H1 (cell line): ENCODE data around the gene VOPP1. TPM values are rescaled to one million over a fixed set of nuclear protein-coding genes. Genes with fewer than 3 reads are reported as not detected.

Source experiments
- CTCF ChIA-PET: fragments of 300-600 bp; sonication (Branson Sonifier 250); formaldehyde crosslinking; loops from one replicate; lab custom pipeline; 2021; ENCODE audit not compliant: partially characterized antibody; lab: Charles Lee
- POLR2A ChIA-PET: fragments of 300-600 bp; sonication (Branson Sonifier 250); formaldehyde crosslinking; loops from one replicate; lab custom pipeline; 2021; ENCODE audit warnings: inconsistent platforms; ENCODE audit not compliant: partially characterized antibody; lab: Charles Lee
- DNase-seq, 2 experiments: peaks; one replicate each; pipeline versions ENCODE4 v3.0.0 to v3.0.0-alpha.2; 2010 to 2022; ENCODE audit warnings: low spot score in 2 of 2, low read depth in 1 of 2, mixed read lengths in 1 of 2
- FAIRE-seq: peaks from 2 replicates; lab custom pipeline; 2011; peaks lifted over from hg19 to GRCh38; lab: Jason Lieb, UNC
- H2AFZ ChIP-seq: 2 replicates; pipeline ENCODE4 v1.8.1; 2012; ENCODE audit warnings: low read length, inconsistent platforms
- H2AK5ac ChIP-seq: 2 replicates; pipeline ENCODE4 v1.6.1; 2013; ENCODE audit warnings: low read depth, low read length
- H2BK120ac ChIP-seq: replicated peaks from 2 replicates; pipeline ENCODE3; 2013; ENCODE audit warnings: low read depth, low read length, inconsistent platforms
- H2BK12ac ChIP-seq: 2 replicates; pipeline ENCODE4 v1.6.1; 2013; ENCODE audit warnings: low read depth, low read length
- H2BK15ac ChIP-seq: 2 replicates; pipeline ENCODE4 v1.6.1; 2013; ENCODE audit warnings: low read length
- H2BK20ac ChIP-seq: 2 replicates; pipeline ENCODE4 v1.6.1; 2013; ENCODE audit warnings: low read length
- H2BK5ac ChIP-seq: 2 replicates; pipeline ENCODE4 v1.6.1; 2013; ENCODE audit warnings: low read depth, low read length
- H3K14ac ChIP-seq: 2 replicates; pipeline ENCODE4 v1.6.1; 2013; ENCODE audit warnings: inconsistent platforms; ENCODE audit not compliant: insufficient read length
- H3K18ac ChIP-seq: 2 replicates; pipeline ENCODE4 v1.6.1; 2013; ENCODE audit warnings: low read length; ENCODE audit errors: extremely low read depth
- H3K23ac ChIP-seq: 2 replicates; pipeline ENCODE4 v1.6.1; 2013; ENCODE audit warnings: inconsistent platforms; ENCODE audit not compliant: insufficient read length
- H3K23me2 ChIP-seq: 2 replicates; pipeline ENCODE4 v1.6.1; 2013; ENCODE audit warnings: low read depth, low read length
- H3K27ac ChIP-seq: 2 replicates; pipeline ENCODE4 v1.6.1; 2011; ENCODE audit warnings: low read depth, low read length, inconsistent platforms
- H3K27me3 ChIP-seq, 4 experiments: replicated peaks in 1 of 4; 1 replicate in 1 of 4; 2 replicates in 3 of 4; pipeline versions ENCODE4 v1.6.1 to v1.8.1; 2011 to 2013; ENCODE audit warnings: low read length in 3 of 4, mild to moderate bottlenecking in 3 of 4, inconsistent platforms in 2 of 4, mixed read lengths in 2 of 4, moderate library complexity in 1 of 4; ENCODE audit not compliant: control insufficient read depth in 3 of 4, insufficient read depth in 3 of 4; ENCODE audit errors: extremely low read depth in 1 of 4
- H3K36me3 ChIP-seq, 4 experiments: 2 replicates each; pipeline versions ENCODE4 v1.6.1 to v1.8.1; 2011 to 2013; ENCODE audit warnings: mild to moderate bottlenecking in 4 of 4, low read length in 3 of 4, moderate library complexity in 2 of 4, control low read depth in 1 of 4, inconsistent platforms in 1 of 4; ENCODE audit not compliant: insufficient read depth in 4 of 4, control insufficient read depth in 2 of 4
- H3K4ac ChIP-seq: replicated peaks from 2 replicates; pipeline ENCODE3; 2013; ENCODE audit warnings: low read length, low read depth, mixed read lengths, inconsistent platforms; ENCODE audit not compliant: insufficient read length
- H3K4me1 ChIP-seq, 4 experiments: replicated peaks in 1 of 4; 1 replicate in 1 of 4; 2 replicates in 3 of 4; pipeline versions ENCODE4 v1.6.1 to v1.8.1; 2011 to 2013; ENCODE audit warnings: low read length in 3 of 4, inconsistent platforms in 2 of 4, mixed read lengths in 1 of 4; ENCODE audit not compliant: insufficient read depth in 4 of 4, control insufficient read depth in 3 of 4
- H3K4me2 ChIP-seq, 2 experiments: 2 replicates each; pipeline versions ENCODE4 v1.6.1 to v1.8.1; 2011 to 2013; ENCODE audit warnings: low read depth in 2 of 2, low read length in 2 of 2, control low read depth in 1 of 2, inconsistent platforms in 1 of 2, mild to moderate bottlenecking in 1 of 2; ENCODE audit not compliant: insufficient read depth in 1 of 2
- H3K4me3 ChIP-seq, 4 experiments: fragments of 200-600, 300-600 bp in 1 of 4; sonication (generic), shearing (Covaris generic), sonication (Bioruptor Twin) in 1 of 4; 2 replicates each; pipeline versions ENCODE4 v1.5.1 to v1.8.1; 2011 to 2016; ENCODE audit warnings: low read length in 4 of 4, low read depth in 3 of 4, control low read depth in 2 of 4, inconsistent platforms in 2 of 4, mild to moderate bottlenecking in 2 of 4, mixed read lengths in 1 of 4, moderate library complexity in 1 of 4; ENCODE audit not compliant: insufficient read depth in 2 of 4; ENCODE audit errors: extremely low read depth in 1 of 4
- H3K56ac ChIP-seq: replicated peaks from 2 replicates; pipeline ENCODE3; 2013; ENCODE audit warnings: low read depth, mild to moderate bottlenecking, mixed read lengths, low read length, inconsistent platforms; ENCODE audit not compliant: insufficient read length
- H3K79me1 ChIP-seq: 2 replicates; pipeline ENCODE4 v1.6.1; 2013; ENCODE audit warnings: low read depth, low read length, control low read depth
- H3K79me2 ChIP-seq, 2 experiments: 2 replicates each; pipeline versions ENCODE4 v1.6.1 to v1.8.1; 2012 to 2013; ENCODE audit warnings: low read length in 2 of 2, mild to moderate bottlenecking in 2 of 2, inconsistent platforms in 1 of 2; ENCODE audit not compliant: insufficient read depth in 2 of 2, control insufficient read depth in 1 of 2
- H3K9ac ChIP-seq, 4 experiments: replicated peaks in 1 of 4; 1 replicate in 1 of 4; 2 replicates in 3 of 4; pipeline versions ENCODE4 v1.6.1 to v1.8.1; 2011 to 2013; ENCODE audit warnings: low read depth in 3 of 4, low read length in 3 of 4, control low read depth in 2 of 4, mild to moderate bottlenecking in 2 of 4, moderate library complexity in 2 of 4, inconsistent platforms in 1 of 4; ENCODE audit errors: extremely low read depth in 1 of 4
- H3K9me3 ChIP-seq, 2 experiments: 2 replicates each; pipeline versions ENCODE4 v1.6.1 to v1.8.1; 2012 to 2013; ENCODE audit warnings: mild to moderate bottlenecking in 2 of 2, moderate library complexity in 2 of 2, control low read depth in 1 of 2, inconsistent platforms in 1 of 2, low read depth in 1 of 2, low read length in 1 of 2, mixed read lengths in 1 of 2; ENCODE audit not compliant: insufficient read depth in 2 of 2
- H4K20me1 ChIP-seq, 2 experiments: replicated peaks in 1 of 2; 2 replicates each; pipeline versions ENCODE3 to v1.8.1; 2011 to 2013; ENCODE audit warnings: inconsistent platforms in 2 of 2, low read length in 2 of 2, mild to moderate bottlenecking in 1 of 2; ENCODE audit not compliant: insufficient read depth in 2 of 2, control insufficient read depth in 1 of 2
- H4K5ac ChIP-seq: 2 replicates; pipeline ENCODE4 v1.6.1; 2013; ENCODE audit warnings: low read length, low read depth, mixed read lengths, inconsistent platforms; ENCODE audit not compliant: insufficient read length
- H4K8ac ChIP-seq: 2 replicates; pipeline ENCODE4 v1.8.0; 2013; ENCODE audit warnings: mild to moderate bottlenecking, moderate library complexity, low read length, inconsistent platforms; ENCODE audit not compliant: insufficient read depth; ENCODE audit errors: extremely low read depth
- H4K91ac ChIP-seq: replicated peaks from 2 replicates; pipeline ENCODE3; 2013; ENCODE audit warnings: low read length, mixed read lengths, inconsistent platforms; ENCODE audit not compliant: insufficient read length
- CEBPB ChIP-seq: IDR thresholded peaks from 2 replicates; pipeline ENCODE4 v1.6.1; 2012; ENCODE audit warnings: low read depth, low read length
- GTF2F1 ChIP-seq: IDR thresholded peaks from 2 replicates; pipeline ENCODE4 v1.6.1; 2012; ENCODE audit warnings: low read depth, low read length, improper control_type of control experiment, borderline replicate concordance
- JUND ChIP-seq: IDR thresholded peaks from 2 replicates; pipeline ENCODE4 v1.6.1; 2011; ENCODE audit warnings: mild to moderate bottlenecking, improper control_type of control experiment, low read length
- KDM1A ChIP-seq: fragments of 200-600, 300-600 bp; sonication (generic); IDR thresholded peaks from 2 replicates; pipeline ENCODE4 v1.7.1; 2016; ENCODE audit warnings: mild to moderate bottlenecking, low read length, borderline replicate concordance
- POLR2AphosphoS5 ChIP-seq: IDR thresholded peaks from 2 replicates; pipeline ENCODE4 v1.6.1; 2011; ENCODE audit warnings: low read depth, low read length
- SIN3A ChIP-seq, 2 experiments: IDR thresholded peaks in 1 of 2; conservative IDR thresholded peaks in 1 of 2; 2 replicates each; pipeline ENCODE4 v1.6.1; 2011 to 2012; ENCODE audit warnings: low read length in 2 of 2, improper control_type of control experiment in 1 of 2, low read depth in 1 of 2, mild to moderate bottlenecking in 1 of 2
- SP2 ChIP-seq: IDR thresholded peaks from 2 replicates; pipeline ENCODE4 v1.6.1; 2012; ENCODE audit warnings: mild to moderate bottlenecking, low read length, inconsistent platforms
- SP4 ChIP-seq: IDR thresholded peaks from 2 replicates; pipeline ENCODE4 v1.6.1; 2012; ENCODE audit warnings: low read length, inconsistent platforms
- TBP ChIP-seq: IDR thresholded peaks from 2 replicates; pipeline ENCODE4 v1.6.1; 2011; ENCODE audit warnings: low read depth, low read length, improper control_type of control experiment
- WGBS, 2 experiments: shearing (Covaris generic) in 1 of 2; methylation state at CpG; one replicate each; pipeline versions ENCODE4 v1.1.6 to v1.1.7; 2013 to 2015; ENCODE audit warnings: low lambda C conversion rate in 2 of 2, mixed read lengths in 2 of 2, inconsistent platforms in 1 of 2, low coverage in 1 of 2, missing lambda C conversion rate in 1 of 2; ENCODE audit not compliant: insufficient replicate concordance in 2 of 2, insufficient coverage in 1 of 2, insufficient read length in 1 of 2; ENCODE audit errors: extremely low coverage in 1 of 2, missing lambda C conversion rate in 1 of 2; 5-methylcytosine and 5-hydroxymethylcytosine counted together
- polyA plus RNA-seq, 7 experiments: library from polyadenylated mRNA; depleted of rRNA in 3 of 7; stranded (reverse) in 5 of 7; unstranded in 2 of 7; fragments of >200 nt in 5 of 7; fragments of 200-250 nt in 2 of 7; gene quantifications; 1 replicate in 5 of 7; 2 replicates in 1 of 7; 4 replicates in 1 of 7; pipeline versions ENCODE4 v1.2.1 to v1.2.3, GENCODE V29; 2011 to 2013; ENCODE audit warnings: missing spikeins in 2 of 7, mixed read lengths in 2 of 7
- total RNA-seq: library from RNA; stranded (reverse); fragmentation: NEBNext Ultra II Directional; extraction: Animal tissue kit (Norgen Biotek cat#: 25700); gene quantifications from 2 replicates; pipeline ENCODE4 v1.2.1, GENCODE V29; 2021
- TF ChIP-seq, protein P1 (sequence below): IDR thresholded peaks from 2 replicates; pipeline ENCODE4 v1.6.1; 2011; ENCODE audit warnings: low read length, improper control_type of control experiment
- TF ChIP-seq, protein P2 (sequence below): IDR thresholded peaks from 2 replicates; pipeline ENCODE4 v1.6.1; 2012; ENCODE audit warnings: inconsistent platforms

VOPP1 gene
- total and polyA plus RNA-seq, 2 of the 8 experiments (the other 6 are each of a cell fraction or from before 2014, with no cell fraction given), result 44.7 to 83.0 TPM

DNA sequence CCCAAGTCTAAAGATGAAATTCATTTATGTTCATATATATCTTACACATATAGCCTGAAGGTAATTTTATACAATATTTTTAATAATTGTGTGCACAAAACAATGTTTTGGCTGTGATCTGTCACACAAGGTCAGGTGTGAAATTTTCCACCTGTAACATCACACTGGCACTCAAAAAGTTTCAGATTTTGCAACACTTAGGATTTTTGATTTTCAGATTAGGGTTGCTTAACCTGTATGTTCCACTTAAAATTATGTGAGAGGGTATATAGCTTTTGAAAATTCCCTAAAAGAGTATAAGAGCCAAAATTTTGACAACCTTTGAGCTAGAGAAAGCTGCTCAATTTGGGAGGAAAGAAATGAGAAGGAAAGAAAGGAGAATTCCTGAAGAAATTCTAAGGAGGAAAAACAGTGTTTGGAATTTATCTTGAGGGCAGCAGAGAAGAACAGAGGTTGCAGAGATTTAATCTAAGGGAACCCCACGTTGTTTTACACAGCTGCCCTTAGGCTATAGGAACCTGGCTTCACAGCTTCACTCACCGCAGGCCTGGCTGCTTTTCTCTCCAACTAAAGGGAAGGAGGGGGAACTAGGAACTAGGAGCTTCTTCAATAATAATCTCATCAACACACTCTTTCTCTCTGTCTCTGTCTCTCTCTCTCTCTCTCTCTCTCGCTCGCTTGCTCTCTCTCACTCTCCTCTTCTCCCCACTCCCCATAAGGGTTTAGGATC lies 8.5 kb downstream of the VOPP1 start:
- no peak overlapping the region for H2BK20ac ChIP-seq
- peaks cover 32% of the 10 kb centered on the region for H3K79me1 ChIP-seq
- H3K56ac ChIP-seq, result no peak overlapping the region
- H3K27me3 ChIP-seq, result no peaks in the 10 kb centered on the region
- H3K23me2 ChIP-seq, result no peaks in the 10 kb centered on the region
- no peak overlapping the region for H2AK5ac ChIP-seq
- H2BK15ac ChIP-seq, result no peak overlapping the region
- H4K20me1 ChIP-seq, result peaks cover 5 to 11% of the 10 kb centered on the region in 2 experiments
- no peak overlapping the region for H3K4ac ChIP-seq
- FAIRE-seq (no peak), DNase-seq (no peak)
- no peak overlapping the region for H3K23ac ChIP-seq
- H4K5ac ChIP-seq, result no peak overlapping the region
- H3K4me3 ChIP-seq, result no peak overlapping the region
- peaks cover 0 to 2% (median 0%) of the 10 kb centered on the region in 4 experiments; a peak in 1 of 8 replicates for H3K36me3 ChIP-seq
- no peak overlapping the region for H2BK12ac ChIP-seq
- H4K91ac ChIP-seq, result no peak overlapping the region
- no peak overlapping the region for H3K14ac ChIP-seq
- ChIA-PET POLR2A (interaction anchor here (0.6 to 3.0 kb wide), 4 partner anchors 9 to 22 kb away, joined by 3 to 11 read pairs (median 4); no protein-coding TSS in a partner anchor), CTCF (interaction anchor here (0.8 to 1.8 kb wide), 3 partner anchors 12 to 34 kb away, joined by 3 to 6 read pairs (median 4); no protein-coding TSS in a partner anchor)
- H2AFZ ChIP-seq, result no peak overlapping the region
- WGBS, 2 experiments, result 79% methylated on average over 4 of the region's 4 CpGs; no CpG with 5 or more reads in 1 of the 2 experiments
- no peak overlapping the region for H2BK5ac ChIP-seq
- peaks cover 30 to 97% of the 10 kb centered on the region in 2 experiments for H3K79me2 ChIP-seq
- peak overlapping the region in 1 of 2 experiments; percentile 40; a peak in 1 of 4 replicates for H3K4me2 ChIP-seq
- H2BK120ac ChIP-seq, result no peak overlapping the region
- H3K18ac ChIP-seq, result no peak overlapping the region
- H3K27ac ChIP-seq, result no peak overlapping the region
- peaks cover 2 to 16% (median 14%) of the 10 kb centered on the region in 4 experiments; a peak in 6 of 7 replicates for H3K4me1 ChIP-seq
- H4K8ac ChIP-seq, result no peak overlapping the region
- no peak overlapping the region for H3K9ac ChIP-seq
- no peaks in the 10 kb centered on the region; a peak in 1 of 4 replicates for H3K9me3 ChIP-seq
- TF ChIP-seq GTF2F1 (no peak), KDM1A (no peak), JUND (no peak), POLR2AphosphoS5 (no peak), CEBPB (no peak), SP2 (no peak), SP4 (no peak), TBP (no peak), SIN3A (conservative IDR thresholded peaks at IDR 0.05 in 1 of 2, IDR thresholded peaks at IDR 0.05 in 1 of 2; ENCODE audit: low read depth in 1 of 2, low read length in 2 of 2) (no peak)
- TF ChIP-seq, protein P1, sequence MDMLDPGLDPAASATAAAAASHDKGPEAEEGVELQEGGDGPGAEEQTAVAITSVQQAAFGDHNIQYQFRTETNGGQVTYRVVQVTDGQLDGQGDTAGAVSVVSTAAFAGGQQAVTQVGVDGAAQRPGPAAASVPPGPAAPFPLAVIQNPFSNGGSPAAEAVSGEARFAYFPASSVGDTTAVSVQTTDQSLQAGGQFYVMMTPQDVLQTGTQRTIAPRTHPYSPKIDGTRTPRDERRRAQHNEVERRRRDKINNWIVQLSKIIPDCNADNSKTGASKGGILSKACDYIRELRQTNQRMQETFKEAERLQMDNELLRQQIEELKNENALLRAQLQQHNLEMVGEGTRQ, result no peak
- TF ChIP-seq, protein P2, sequence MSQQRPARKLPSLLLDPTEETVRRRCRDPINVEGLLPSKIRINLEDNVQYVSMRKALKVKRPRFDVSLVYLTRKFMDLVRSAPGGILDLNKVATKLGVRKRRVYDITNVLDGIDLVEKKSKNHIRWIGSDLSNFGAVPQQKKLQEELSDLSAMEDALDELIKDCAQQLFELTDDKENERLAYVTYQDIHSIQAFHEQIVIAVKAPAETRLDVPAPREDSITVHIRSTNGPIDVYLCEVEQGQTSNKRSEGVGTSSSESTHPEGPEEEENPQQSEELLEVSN, result no peak
